Measurements from ENCODE around the gene THADA. TPM values are rescaled to one million over a fixed set of nuclear protein-coding genes. Genes with fewer than 3 reads are reported as not detected.

THADA gene
- total RNA-seq, 1 donor, result 33.2 TPM

GRCh38 chr2:43186679-43187374 is 409.0 kb downstream of the THADA start:
- no peak overlapping the region for H3K4me3 ChIP-seq (ENCODE audit: low read depth, low read length)
- no peak for TF ChIP-seq CTCF (IDR thresholded peaks at IDR 0.05; ENCODE audit: insufficient read depth, low read depth, low read length)
- no peak for DNase-seq (ENCODE audit: low read depth)

- no peak for TF ChIP-seq CTCF (IDR thresholded peaks at IDR 0.05; ENCODE audit: insufficient read depth, low read depth, low read length)
- no peak for DNase-seq (ENCODE audit: low read depth)
- H3K4me3 ChIP-seq (ENCODE audit: low read depth, low read length), result no peak overlapping the region
These were observed 409.5 kb downstream of the THADA start for GRCh38 chr2:43186321-43186678.

- DNase-seq (ENCODE audit: low read depth), result no peak
- H3K4me3 ChIP-seq (ENCODE audit: low read depth, low read length), result no peak overlapping the region
- TF ChIP-seq CTCF (IDR thresholded peaks at IDR 0.05; ENCODE audit: insufficient read depth, low read depth, low read length), result no peak
These were observed 410.7 kb downstream of the THADA start for GRCh38 chr2:43185146-43185545.

DNA sequence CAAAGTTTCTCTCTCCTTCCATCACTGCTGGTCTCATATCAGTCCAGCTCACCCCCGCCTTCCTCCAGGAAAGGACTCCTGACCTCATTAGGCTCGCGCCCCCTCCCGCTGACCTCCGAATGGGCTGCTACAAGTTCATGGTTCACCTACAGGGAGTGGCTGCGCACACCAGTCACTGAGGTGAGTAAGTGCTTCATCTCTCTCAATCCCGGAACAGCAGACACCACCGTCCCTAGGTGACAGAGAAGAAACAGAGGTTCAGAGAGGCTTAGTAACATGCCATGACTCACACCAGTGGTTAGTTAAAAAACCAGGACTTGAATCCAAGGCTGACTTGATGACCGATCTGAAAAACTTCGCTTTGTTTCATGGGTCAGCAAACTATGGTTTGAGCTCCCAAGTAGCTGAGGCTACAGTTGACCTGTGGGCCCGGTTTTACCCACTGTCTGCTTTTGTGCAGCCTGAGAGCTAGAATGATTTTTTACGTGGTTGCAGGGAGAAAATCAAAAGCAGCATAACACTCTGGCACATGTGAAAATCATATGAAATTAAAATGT is 411.4 kb downstream of the THADA start:
- peak; percentile 64 for DNase-seq (ENCODE audit: low read depth)
- H3K4me3 ChIP-seq (ENCODE audit: low read depth, low read length), result no peak overlapping the region
- no peak for TF ChIP-seq CTCF (IDR thresholded peaks at IDR 0.05; ENCODE audit: insufficient read depth, low read depth, low read length)

DNA sequence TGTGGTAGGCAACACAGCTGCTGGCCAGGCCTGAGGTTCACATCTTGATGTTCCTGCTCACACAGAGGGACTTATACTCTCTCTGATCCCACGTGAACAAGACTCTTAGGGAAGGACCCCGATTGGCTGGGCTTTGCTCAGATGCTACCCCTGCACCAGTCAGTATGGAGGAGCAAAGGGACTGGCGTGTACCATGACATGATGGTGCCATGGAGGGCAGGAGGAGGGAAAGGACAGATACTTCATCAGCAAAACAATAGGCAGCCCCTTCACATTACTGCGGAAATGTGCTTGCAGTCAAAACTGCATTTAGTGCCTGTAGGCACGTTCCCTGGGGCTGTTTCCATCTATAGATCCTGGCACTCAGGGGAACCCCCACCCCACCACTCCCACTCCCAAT is 412.1 kb downstream of the THADA start:
- no peak for TF ChIP-seq CTCF (IDR thresholded peaks at IDR 0.05; ENCODE audit: insufficient read depth, low read depth, low read length)
- DNase-seq (ENCODE audit: low read depth), result no peak
- H3K4me3 ChIP-seq (ENCODE audit: low read depth, low read length), result no peak overlapping the region

DNA sequence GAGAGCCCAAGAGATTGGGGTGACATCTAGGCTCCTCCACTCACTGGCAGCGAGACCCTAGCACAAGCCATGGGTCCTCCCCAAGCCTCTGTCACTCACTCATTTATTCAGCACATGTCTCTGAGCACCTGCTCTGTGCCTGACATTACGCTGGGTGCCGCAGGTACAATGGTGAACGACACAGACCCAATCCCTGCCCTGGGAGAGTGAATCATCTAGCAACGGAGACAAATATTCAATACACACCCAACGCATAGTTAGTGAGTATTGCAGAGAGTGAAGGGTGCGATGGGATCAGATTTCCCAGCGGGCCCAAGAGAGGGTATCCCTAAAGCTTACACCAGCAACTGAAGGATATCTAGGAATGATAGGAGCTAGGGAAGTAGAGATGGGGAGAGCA is 414.9 kb downstream of the THADA start:
- TF ChIP-seq CTCF (IDR thresholded peaks at IDR 0.05; ENCODE audit: insufficient read depth, low read depth, low read length), result no peak
- no peak for DNase-seq (ENCODE audit: low read depth)
- H3K4me3 ChIP-seq (ENCODE audit: low read depth, low read length), result no peak overlapping the region

Small RNA genes lying within 50 kb of the gene (small RNA-seq; reads per million reads assigned to genes)
- not detected for gene RF00019
- gene RN7SL531P, result not detected
- gene RNU6-958P, result not detected

Other genes starting within 250 kb of the THADA start
- gene PLEKHH2, start 41.2 kb upstream of the THADA start, total RNA-seq, result 3.9 and 7.3 TPM in 2 replicates
- gene C1GALT1C1L, start 80.4 kb upstream of the THADA start, total RNA-seq, result 0.86 and 1.3 TPM in 2 replicates
- 17.4 and 28.9 TPM in 2 replicates for gene DYNC2LI1, start 178.0 kb upstream of the THADA start, total RNA-seq
- gene ABCG5, start 242.8 kb upstream of the THADA start, total RNA-seq, result not detected in 2 replicates
- gene ABCG8, start 242.9 kb upstream of the THADA start, total RNA-seq, result not detected in 2 replicates

All from fibroblast of villous mesenchyme (primary cell).